Measurements from ENCODE around the gene SNX13.
"Not testable (repeated sequence)": the region's sequence is repeated elsewhere in the genome, so short reads cannot be mapped to it uniquely, and the experiment has no call there.

SNX13 gene

GRCh38 chr7:17912536-17913235 lies 27.6 kb downstream of the SNX13 start:
- DNase-seq: no peak

GRCh38 chr7:17912050-17912449 lies 28.2 kb downstream of the SNX13 start:
- no peak for DNase-seq

GRCh38 chr7:17910377-17910776 lies 29.9 kb downstream of the SNX13 start:
- no peak for DNase-seq

GRCh38 chr7:17909310-17909709 lies 31.0 kb downstream of the SNX13 start:
- DNase-seq: not testable (repeated sequence)

GRCh38 chr7:17907014-17907413 lies 33.3 kb downstream of the SNX13 start:
- DNase-seq: no peak

GRCh38 chr7:17903337-17903736 lies 37.0 kb downstream of the SNX13 start:
- no peak for DNase-seq

- DNase-seq: no peak
Measured at GRCh38 chr7:17902599-17902998, 37.7 kb downstream of the SNX13 start.

GRCh38 chr7:17900464-17900863 lies 39.8 kb downstream of the SNX13 start:
- no peak for DNase-seq

- no peak for DNase-seq
Measured at GRCh38 chr7:17898111-17898510, 42.2 kb downstream of the SNX13 start.

- DNase-seq: no peak
Measured at GRCh38 chr7:17887286-17887685, 53.0 kb downstream of the SNX13 start.

GRCh38 chr7:17882685-17883084 lies 57.6 kb downstream of the SNX13 start:
- no peak for DNase-seq

GRCh38 chr7:17879075-17879661 lies 61.1 kb downstream of the SNX13 start:
- no peak for DNase-seq

- DNase-seq: no peak
Measured at GRCh38 chr7:17878627-17879026, 61.7 kb downstream of the SNX13 start.

- DNase-seq: no peak
Measured at GRCh38 chr7:17871815-17872533, 68.3 kb downstream of the SNX13 start.

- DNase-seq: no peak
Measured at GRCh38 chr7:17870406-17870805, 69.9 kb downstream of the SNX13 start.

- no peak for DNase-seq
Measured at GRCh38 chr7:17863809-17864143, 76.5 kb downstream of the SNX13 start.

GRCh38 chr7:17863095-17863808 lies 77.0 kb downstream of the SNX13 start:
- no peak for DNase-seq

GRCh38 chr7:17856251-17856650 lies 84.0 kb downstream of the SNX13 start:
- DNase-seq: no peak

- no peak for DNase-seq
Measured at GRCh38 chr7:17855202-17855601, 85.1 kb downstream of the SNX13 start.

GRCh38 chr7:17854261-17855047 lies 85.8 kb downstream of the SNX13 start:
- DNase-seq: no peak

- DNase-seq: no peak
Measured at GRCh38 chr7:17852361-17852760, 87.9 kb downstream of the SNX13 start.

GRCh38 chr7:17849504-17849903 lies 90.8 kb downstream of the SNX13 start:
- DNase-seq: no peak

GRCh38 chr7:17848516-17848915 lies 91.8 kb downstream of the SNX13 start:
- DNase-seq: no peak
